HG03575 (cell line): ENCODE data around the gene TBC1D22B.

Experiments
- ATAC-seq: cut with Tn5 transposase; IDR thresholded peaks from one replicate; pipeline ENCODE4 v1.9.1; 2021; ENCODE audit not compliant: unreplicated experiment, insufficient number of reproducible peaks, low FRiP score; ENCODE audit errors: extremely low read depth

The TBC1D22B gene

GRCh38 chr6:37238381-37238780 is 19.2 kb upstream of the TBC1D22B start:
- ATAC-seq, result no peak

GRCh38 chr6:37239526-37239925 is 18.0 kb upstream of the TBC1D22B start:
- ATAC-seq, result no peak

DNA sequence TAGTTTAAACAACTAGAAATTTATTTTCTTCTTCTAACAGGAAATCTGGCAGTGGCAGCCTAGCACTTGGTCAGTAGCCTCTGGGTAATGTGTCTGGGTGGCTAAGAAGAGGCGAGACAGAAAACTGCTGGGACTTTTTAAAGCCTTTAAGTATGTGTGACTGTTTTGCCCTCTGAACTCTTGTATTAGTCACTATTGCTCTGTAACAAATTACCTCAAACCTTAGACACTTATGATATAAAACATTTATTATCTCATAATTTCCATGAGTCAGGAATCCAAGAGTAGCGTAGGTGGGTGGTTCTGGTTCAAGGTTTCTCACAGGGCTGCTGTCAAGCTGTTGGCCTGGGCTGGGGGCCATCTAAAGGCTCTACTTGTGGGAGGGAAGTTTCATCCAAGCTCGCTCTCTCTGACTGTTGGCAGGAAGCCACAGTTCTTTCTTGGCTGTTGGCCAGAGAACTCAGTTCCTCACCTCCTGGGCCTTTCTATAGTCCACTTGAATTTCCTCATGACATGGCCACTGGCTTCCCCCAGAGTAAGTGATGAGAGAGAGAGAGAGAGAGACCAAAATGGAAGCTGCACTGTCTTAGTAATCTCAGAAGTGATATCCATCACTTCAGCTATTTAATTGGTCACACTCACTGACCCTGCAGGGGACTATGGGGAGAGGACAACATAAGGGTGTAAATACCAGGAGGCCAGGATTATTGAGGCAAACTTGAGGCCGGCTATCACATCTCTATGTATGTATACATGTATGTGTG is 17.4 kb upstream of the TBC1D22B start:
- no peak for ATAC-seq

GRCh38 chr6:37241131-37241530 is 16.4 kb upstream of the TBC1D22B start:
- no peak for ATAC-seq

GRCh38 chr6:37241775-37242428 is 15.7 kb upstream of the TBC1D22B start:
- ATAC-seq, result no peak

- ATAC-seq, result no peak
Measured at GRCh38 chr6:37242429-37243052, 15.0 kb upstream of the TBC1D22B start.

DNA sequence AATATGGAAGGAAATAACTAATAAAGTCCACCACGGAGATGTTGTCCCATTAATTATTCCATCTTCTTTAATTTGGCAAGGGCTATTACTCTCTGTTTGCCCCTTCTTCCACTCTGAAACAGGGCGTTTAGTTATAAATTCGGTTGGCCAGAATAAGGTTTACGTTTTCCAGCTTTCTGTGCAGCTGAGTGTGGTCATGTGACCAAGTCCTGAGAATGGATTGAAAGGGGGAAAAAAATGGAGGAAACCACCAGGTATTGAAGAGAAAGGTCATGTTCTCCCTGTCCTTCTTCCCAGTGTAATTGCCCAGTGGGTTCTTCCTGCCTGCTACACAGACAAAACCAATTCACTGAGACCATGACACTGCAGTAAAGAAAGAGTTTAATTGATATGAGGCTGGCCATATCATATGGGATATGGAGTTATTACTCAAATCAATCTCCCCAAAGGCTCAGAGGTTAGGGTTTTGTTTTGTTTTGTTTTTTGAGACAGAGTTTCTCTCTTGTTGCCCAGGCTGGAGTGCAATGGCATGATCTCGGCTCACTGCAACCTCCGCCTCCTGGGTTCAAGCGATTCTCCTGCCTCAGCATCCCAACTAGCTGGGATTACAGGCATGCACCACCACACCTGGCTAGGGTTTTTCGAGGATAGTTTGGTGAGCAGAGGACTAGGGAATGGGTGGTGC is 14.3 kb upstream of the TBC1D22B start:
- ATAC-seq, result no peak

- ATAC-seq, result no peak
Measured at GRCh38 chr6:37243816-37244370, 13.7 kb upstream of the TBC1D22B start.

DNA sequence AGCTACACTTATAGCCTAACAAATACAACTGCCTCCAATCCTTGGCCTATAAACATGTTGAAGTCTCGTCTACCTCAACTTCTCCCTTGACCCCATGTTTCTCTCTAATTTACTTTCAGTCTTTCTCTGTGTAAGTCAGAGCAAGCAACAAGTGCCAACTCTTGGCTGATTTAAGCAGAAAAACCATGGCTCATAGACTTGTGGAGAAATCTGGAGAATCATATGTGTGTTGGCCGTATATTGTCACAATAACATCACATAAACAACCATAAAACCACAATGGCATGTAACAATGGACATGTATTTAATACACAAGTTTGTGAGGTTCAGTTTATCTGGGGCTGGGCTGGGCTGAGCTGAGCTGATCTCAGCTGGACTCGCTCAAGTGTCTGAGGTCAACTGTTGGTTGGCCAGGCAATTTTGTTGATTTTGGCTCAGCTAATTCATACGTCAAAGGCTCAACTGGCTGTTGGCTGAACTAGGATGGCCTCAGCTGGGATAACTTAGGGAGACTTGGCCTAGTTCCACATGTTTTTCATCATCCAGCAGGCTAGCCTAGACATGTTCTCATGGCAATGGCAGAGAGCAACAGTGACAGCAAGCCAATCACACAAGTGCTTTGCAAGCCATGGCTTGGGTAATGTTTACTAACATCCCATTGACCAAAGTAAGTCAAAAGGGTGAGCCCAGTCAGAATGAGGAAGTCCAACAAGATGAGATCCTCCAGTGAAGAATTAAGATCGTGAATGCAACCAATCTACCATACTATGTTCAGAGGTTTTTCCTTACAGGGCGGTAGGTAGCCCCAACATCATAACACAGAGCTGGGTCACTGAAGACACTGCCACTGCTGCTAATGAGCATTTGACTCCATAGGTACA is 12.9 kb upstream of the TBC1D22B start:
- ATAC-seq, result no peak

GRCh38 chr6:37251211-37251780 is 6.3 kb upstream of the TBC1D22B start:
- no peak for ATAC-seq

GRCh38 chr6:37253486-37254007 is 4.0 kb upstream of the TBC1D22B start:
- ATAC-seq, result no peak

- ATAC-seq, result no peak
Measured at GRCh38 chr6:37254881-37255280, 2.7 kb upstream of the TBC1D22B start.

DNA sequence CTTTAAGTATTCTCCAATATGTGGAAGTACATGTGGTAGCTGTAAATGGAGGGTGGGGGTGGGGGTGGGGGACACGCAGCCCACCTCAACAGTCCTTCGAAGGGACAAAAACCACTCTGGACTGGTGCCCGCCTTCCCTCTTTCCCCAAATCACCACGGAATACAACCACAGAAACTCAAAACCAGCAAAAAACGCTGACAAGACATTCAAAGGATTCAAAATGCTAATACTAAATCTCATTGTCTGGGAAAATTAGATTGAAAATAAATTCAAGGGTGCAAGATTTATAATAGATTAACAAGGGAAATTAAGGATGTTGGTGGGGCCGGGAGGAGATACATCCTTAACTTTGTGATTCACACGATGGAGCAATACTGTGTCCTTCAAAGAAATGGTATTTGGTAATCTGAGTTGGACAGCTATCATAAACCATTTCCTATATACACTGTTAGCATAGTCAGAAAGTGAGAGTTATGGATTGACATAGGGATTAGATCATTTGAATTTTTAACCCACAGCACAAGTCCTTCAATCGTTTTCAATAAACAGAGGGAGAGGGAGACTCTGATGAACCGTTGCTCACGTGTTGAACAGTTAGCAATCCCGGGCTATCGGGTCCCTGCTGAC is 766 bp upstream of the TBC1D22B start:
- no peak for ATAC-seq

DNA sequence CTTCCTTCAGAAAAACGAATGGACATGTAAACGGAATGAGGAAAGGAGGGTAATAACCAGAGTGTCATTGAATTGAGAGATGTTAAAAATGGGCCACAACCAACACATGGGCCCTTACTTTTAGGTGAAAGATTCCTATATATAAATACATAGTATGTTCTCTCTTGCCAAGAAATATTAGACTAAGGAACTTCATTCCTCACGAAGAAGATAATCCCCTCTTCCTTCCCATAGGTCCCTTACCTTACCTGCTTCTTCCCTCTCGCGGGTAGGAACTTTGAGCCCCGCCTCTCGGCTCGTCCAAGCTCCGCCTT is 295 bp upstream of the TBC1D22B start:
- ATAC-seq, result no peak

DNA sequence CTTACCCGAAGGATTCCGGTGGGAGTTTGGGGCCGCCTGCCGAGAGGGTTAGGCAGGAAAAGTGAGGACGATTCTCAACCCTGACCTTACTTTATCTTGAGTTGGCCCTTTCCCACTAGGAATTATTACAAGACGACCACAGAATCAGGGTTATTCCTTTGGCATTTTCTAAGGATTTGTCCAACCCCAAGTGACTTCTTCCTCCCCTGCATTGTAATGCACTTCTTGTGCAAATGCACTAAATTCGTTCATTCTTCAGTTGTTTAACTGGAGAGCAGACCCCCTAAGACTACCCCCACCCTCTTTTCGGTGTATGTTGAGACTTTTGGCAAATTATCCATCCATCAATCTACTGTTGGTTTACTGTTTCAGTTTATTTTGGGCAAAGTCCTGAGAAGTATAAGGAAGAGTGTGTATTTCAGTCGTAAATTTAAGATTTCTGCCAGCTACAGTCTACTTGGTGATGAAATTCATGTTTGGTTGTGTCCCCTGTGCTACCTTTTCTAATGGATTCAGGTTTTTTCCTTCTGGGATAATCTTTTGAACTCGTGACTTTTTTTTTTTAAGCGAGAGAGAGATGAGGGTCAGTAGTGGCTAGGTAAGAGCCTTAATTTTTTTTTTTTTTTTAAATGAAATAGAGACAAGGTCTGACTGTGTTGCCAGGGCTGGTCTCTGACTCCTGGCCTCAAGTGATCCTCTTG is 983 bp downstream of the TBC1D22B start:
- no peak for ATAC-seq

DNA sequence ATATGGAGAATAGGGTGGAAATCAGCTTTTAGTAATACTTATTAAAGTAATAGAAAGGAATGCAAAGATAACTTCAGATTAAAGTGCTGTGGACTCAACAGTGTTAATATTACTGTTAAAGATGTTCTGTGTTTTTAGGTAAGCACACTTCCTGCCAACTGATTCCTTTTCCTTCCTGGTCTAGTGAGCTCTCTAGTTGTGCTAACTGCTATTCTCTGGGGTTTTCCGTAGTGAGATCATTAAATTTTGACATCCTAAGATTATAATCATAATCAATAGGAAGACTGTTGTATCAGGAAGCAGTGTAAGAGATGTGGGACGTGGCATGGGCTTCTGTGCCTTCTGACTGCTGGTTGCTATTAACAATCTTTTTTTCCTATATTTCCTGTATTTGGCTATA is 1.6 kb downstream of the TBC1D22B start:
- ATAC-seq, result no peak

GRCh38 chr6:37260040-37260439 is 2.5 kb downstream of the TBC1D22B start:
- no peak for ATAC-seq
